Kidney (tissue), 14 donors: Measurements from ENCODE around the gene SUPT20HL2. TPM values are rescaled to one million over a fixed set of nuclear protein-coding genes. Genes with fewer than 3 reads are reported as not detected.
A peak's percentile ranks its signal among the peaks of the same experiment; 100 is the strongest.

Source experiments
- DNase-seq, 5 donors: peaks; one replicate each; pipeline ENCODE4 v3.0.0-alpha.2; 2013 to 2020
- FAIRE-seq: peaks from 2 replicates; lab custom pipeline; 2012; peaks lifted over from hg19 to GRCh38; lab: Jason Lieb, UNC
- H3K27ac ChIP-seq, 2 donors: one replicate each; pipeline ENCODE4 v1.7.0; 2013; ENCODE audit warnings: low read depth in 2 of 2, low read length in 2 of 2, inconsistent platforms in 1 of 2
- H3K27me3 ChIP-seq: one replicate; pipeline ENCODE4 v1.7.1; 2013; ENCODE audit warnings: low read length, inconsistent platforms; ENCODE audit not compliant: control insufficient read depth, insufficient read depth
- H3K36me3 ChIP-seq, 3 donors: one replicate each; pipeline versions ENCODE4 v1.7.0 to v1.7.1; 2013; ENCODE audit warnings: low read length in 3 of 3, control low read depth in 1 of 3, inconsistent platforms in 1 of 3; ENCODE audit not compliant: insufficient read depth in 3 of 3, control insufficient read depth in 2 of 3
- H3K4me1 ChIP-seq, 3 donors: one replicate each; pipeline versions ENCODE4 v1.7.0 to v1.7.1; 2013; ENCODE audit warnings: low read length in 3 of 3, inconsistent platforms in 1 of 3, low read depth in 1 of 3; ENCODE audit not compliant: control insufficient read depth in 2 of 3, insufficient read depth in 2 of 3
- H3K4me3 ChIP-seq, 3 donors: one replicate each; pipeline versions ENCODE4 v1.7.0 to v1.8.1; 2013; ENCODE audit warnings: low read length in 3 of 3, control low read depth in 1 of 3, inconsistent platforms in 1 of 3
- H3K9ac ChIP-seq, 3 donors: one replicate each; pipeline versions ENCODE4 v1.7.0 to v1.7.1; 2013; ENCODE audit warnings: low read length in 3 of 3, control low read depth in 1 of 3, inconsistent platforms in 1 of 3
- H3K9me3 ChIP-seq, 3 donors: one replicate each; pipeline versions ENCODE4 v1.7.0 to v1.7.1; 2013; ENCODE audit warnings: low read length in 3 of 3, control low read depth in 1 of 3, inconsistent platforms in 1 of 3; ENCODE audit not compliant: control insufficient read depth in 2 of 3, insufficient read depth in 1 of 3
- CTCF ChIP-seq: IDR thresholded peaks from 3 replicates; pipeline ENCODE4 v1.5.1; 2012; ENCODE audit warnings: mild to moderate bottlenecking, moderate library complexity, borderline replicate concordance; ENCODE audit not compliant: insufficient read depth; ENCODE audit errors: extremely low read depth
- intact Hi-C: fragments of 100-400 bp; cut with DNase I; formaldehyde crosslinking; loops from one replicate; pipeline ENCODE4 v1.11.1; 2022
- polyA plus RNA-seq: library from polyadenylated mRNA; stranded (reverse); fragments of 350-450 nt; fragmentation: Illumina TruSeq; extraction: RNeasy Lipid Tissue Mini Kit (QIAGEN cat#74804); gene quantifications from one replicate; pipeline ENCODE4 v1.2.3, GENCODE V29; 2014; ENCODE audit warnings: low read depth, low replicate concordance; ENCODE audit not compliant: insufficient read depth
- total RNA-seq: library from RNA; stranded (reverse); fragmentation: NEBNext Ultra II Directional; extraction: Animal tissue kit (Norgen Biotek cat#: 25700); gene quantifications from one replicate; pipeline ENCODE4 v1.2.1, GENCODE V29; 2021
- donor health status: control.
- donor health status: control.
- donor health status: control.
- donor health status: control.
- donor health status: control.
- donor health status: DM: yes; HTN: yes; CAD: no.
- donor health status: Normal renal cell carcinoma (clear cell type).

Gene SUPT20HL2
- total and polyA plus RNA-seq, 2 donors from 2014 or later, result not detected

- FAIRE-seq, result no peak
- Histone ChIP-seq H3K27me3 (peaks cover 7% of the 10 kb centered on the region), H3K9me3 (no peaks in the 10 kb centered on the region), H3K4me3 (no peak overlapping the region), H3K4me1 (peaks cover 0 to 2% (median 0%) of the 10 kb centered on the region in 3 donors), H3K27ac (no peak overlapping the region), H3K36me3 (no peaks in the 10 kb centered on the region), H3K9ac (no peak overlapping the region)
- no peak for DNase-seq
- intact Hi-C loops, result no loop called here
- TF ChIP-seq CTCF, result no peak
Measured at GRCh38 chrX:24285082-24285481, 28.8 kb downstream of the SUPT20HL2 start.

DNA sequence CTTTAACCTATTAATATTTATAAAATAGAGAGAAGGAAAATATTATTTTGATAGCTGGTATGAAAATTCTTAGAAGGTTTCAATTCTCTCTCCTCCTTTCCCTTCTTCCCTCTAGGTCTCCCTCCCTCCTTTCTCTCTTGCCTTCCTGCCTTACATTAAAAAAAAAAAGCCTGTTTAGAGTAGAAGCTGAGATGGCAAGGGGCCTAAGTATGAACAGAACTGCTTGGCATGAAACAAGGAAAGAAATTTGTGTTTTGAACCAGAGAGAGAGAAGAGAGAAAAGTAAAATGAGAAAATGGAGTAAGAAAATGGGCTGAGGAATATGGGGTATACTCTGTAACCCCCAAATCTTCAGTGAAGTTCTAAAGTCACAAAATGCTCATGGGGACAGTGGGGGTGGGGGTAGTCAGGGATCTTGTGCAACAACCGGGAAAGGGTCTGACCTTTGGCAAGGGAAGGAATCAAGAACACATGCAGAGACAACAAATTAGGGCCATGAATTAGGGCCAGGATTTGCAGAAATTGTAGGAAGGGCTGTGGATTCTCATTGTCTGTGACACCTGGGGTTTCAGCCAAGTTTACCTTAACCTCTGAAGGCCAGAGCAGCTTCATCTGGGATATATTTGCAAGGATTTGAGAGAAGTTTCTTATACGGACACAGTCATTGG, 30.6 kb downstream of the SUPT20HL2 start:
- peaks cover 7% of the 10 kb centered on the region for H3K27me3 ChIP-seq
- H3K4me1 ChIP-seq, result peaks cover 0 to 2% (median 0%) of the 10 kb centered on the region in 3 donors
- H3K9me3 ChIP-seq, result no peaks in the 10 kb centered on the region
- no peak for FAIRE-seq
- DNase-seq, result no peak
- H3K9ac ChIP-seq, result no peak overlapping the region
- H3K4me3 ChIP-seq, result no peak overlapping the region
- H3K36me3 ChIP-seq, result no peaks in the 10 kb centered on the region
- no peak overlapping the region for H3K27ac ChIP-seq
- intact Hi-C loops, result no loop called here
- TF ChIP-seq CTCF, result no peak

GRCh38 chrX:24282381-24283126, 31.3 kb downstream of the SUPT20HL2 start:
- intact Hi-C loops, result no loop called here
- Histone ChIP-seq H3K9me3 (no peaks in the 10 kb centered on the region), H3K36me3 (no peaks in the 10 kb centered on the region), H3K4me3 (no peak overlapping the region), H3K4me1 (peaks cover 0 to 2% (median 0%) of the 10 kb centered on the region in 3 donors), H3K27ac (no peak overlapping the region), H3K9ac (no peak overlapping the region), H3K27me3 (peaks cover 7% of the 10 kb centered on the region)
- peak in 3 of 5 donors; percentile 45 to 75 (median 70) for DNase-seq
- no peak for TF ChIP-seq CTCF
- peak; percentile 84 for FAIRE-seq
